ENCODE measurements around the gene SLC39A2. TPM values are rescaled to one million over a fixed set of nuclear protein-coding genes. Genes with fewer than 3 reads are reported as not detected.

Gene SLC39A2
- total RNA-seq, 2 experiments from 2014 or later: not detected

- ATAC-seq (peak; percentile 3), DNase-seq (no peak)
- no peaks in the 10 kb centered on the region for H3K36me3 Mint-ChIP-seq (ENCODE audit: low read depth)
- H3K9me3 Mint-ChIP-seq: no peaks in the 10 kb centered on the region
- ChIA-PET CTCF (interaction anchor here (0.6 to 4.8 kb wide), 59 partner anchors 10 to 638 kb away, joined by 3 to 73 read pairs (median 5); partner anchors contain the start of genes PARP2, RNASE2, RNASE4 and SLC39A2), POLR2A (interaction anchor here (0.5 to 2.1 kb wide), 4 partner anchors 10 to 676 kb away, joined by 3 to 7 read pairs (median 4); no protein-coding TSS in a partner anchor)
- H3K27me3 Mint-ChIP-seq: peaks cover 30% of the 10 kb centered on the region
- H3K27ac Mint-ChIP-seq: no peak overlapping the region
- H3K4me3 Mint-ChIP-seq: peak overlapping the region; percentile 79
- intact Hi-C loops (cut with micrococcal nuclease): loop anchor here (5.0 kb wide), 2 partner anchors 98 to 273 kb away; no protein-coding TSS in a partner anchor
- peaks cover 6% of the 10 kb centered on the region for H3K4me1 Mint-ChIP-seq (ENCODE audit: low read depth)
- TF ChIP-seq, protein P1, sequence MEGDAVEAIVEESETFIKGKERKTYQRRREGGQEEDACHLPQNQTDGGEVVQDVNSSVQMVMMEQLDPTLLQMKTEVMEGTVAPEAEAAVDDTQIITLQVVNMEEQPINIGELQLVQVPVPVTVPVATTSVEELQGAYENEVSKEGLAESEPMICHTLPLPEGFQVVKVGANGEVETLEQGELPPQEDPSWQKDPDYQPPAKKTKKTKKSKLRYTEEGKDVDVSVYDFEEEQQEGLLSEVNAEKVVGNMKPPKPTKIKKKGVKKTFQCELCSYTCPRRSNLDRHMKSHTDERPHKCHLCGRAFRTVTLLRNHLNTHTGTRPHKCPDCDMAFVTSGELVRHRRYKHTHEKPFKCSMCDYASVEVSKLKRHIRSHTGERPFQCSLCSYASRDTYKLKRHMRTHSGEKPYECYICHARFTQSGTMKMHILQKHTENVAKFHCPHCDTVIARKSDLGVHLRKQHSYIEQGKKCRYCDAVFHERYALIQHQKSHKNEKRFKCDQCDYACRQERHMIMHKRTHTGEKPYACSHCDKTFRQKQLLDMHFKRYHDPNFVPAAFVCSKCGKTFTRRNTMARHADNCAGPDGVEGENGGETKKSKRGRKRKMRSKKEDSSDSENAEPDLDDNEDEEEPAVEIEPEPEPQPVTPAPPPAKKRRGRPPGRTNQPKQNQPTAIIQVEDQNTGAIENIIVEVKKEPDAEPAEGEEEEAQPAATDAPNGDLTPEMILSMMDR (IDR thresholded peaks at IDR 0.05): no peak
Measured at GRCh38 chr14:20970647-20970982, 28.5 kb upstream of the SLC39A2 start.

GRCh38 chr14:20970983-20971704, 27.9 kb upstream of the SLC39A2 start:
- ATAC-seq (peak; percentile 94), DNase-seq (peak; percentile 86)
- Mint-ChIP-seq H3K9me3 (no peaks in the 10 kb centered on the region), H3K36me3 (ENCODE audit: low read depth) (no peaks in the 10 kb centered on the region), H3K4me3 (peak overlapping the region; percentile 79), H3K4me1 (ENCODE audit: low read depth) (peaks cover 6% of the 10 kb centered on the region), H3K27ac (peak overlapping the region; percentile 48), H3K27me3 (peaks cover 28% of the 10 kb centered on the region)
- intact Hi-C loops (cut with micrococcal nuclease): loop anchor here (1.0 to 5.0 kb wide), 3 partner anchors 99 to 274 kb away; no protein-coding TSS in a partner anchor
- ChIA-PET POLR2A (interaction anchor here (0.5 to 2.1 kb wide), 4 partner anchors 10 to 677 kb away, joined by 3 to 7 read pairs (median 4); no protein-coding TSS in a partner anchor), CTCF (interaction anchor here (0.6 to 4.8 kb wide), 67 partner anchors 9 to 639 kb away, joined by 3 to 73 read pairs (median 5); partner anchors contain the start of genes PARP2, RNASE2, RNASE4 and SLC39A2)
- TF ChIP-seq, protein P1 (IDR thresholded peaks at IDR 0.05): peak; percentile 95

- peak overlapping the region; percentile 79 for H3K4me3 Mint-ChIP-seq
- no peak overlapping the region for H3K27ac Mint-ChIP-seq
- ATAC-seq (no peak), DNase-seq (no peak)
- CTCF ChIA-PET: interaction anchor here (0.6 to 4.8 kb wide), 44 partner anchors 9 to 361 kb away, joined by 3 to 73 read pairs (median 7); partner anchors contain the start of genes RNASE2, SLC39A2 and TMEM253
- H3K27me3 Mint-ChIP-seq: peaks cover 27% of the 10 kb centered on the region
- H3K4me1 Mint-ChIP-seq (ENCODE audit: low read depth): peaks cover 6% of the 10 kb centered on the region
- TF ChIP-seq, protein P1 (IDR thresholded peaks at IDR 0.05): no peak
- intact Hi-C loops (cut with micrococcal nuclease): loop anchor here (1.0 to 5.0 kb wide), 3 partner anchors 99 to 274 kb away; no protein-coding TSS in a partner anchor
- POLR2A ChIA-PET: interaction anchor here (0.6 to 2.1 kb wide), 3 partner anchors 11 to 28 kb away, joined by 3 to 7 read pairs (median 4); partner anchors contain the start of gene SLC39A2
- H3K9me3 Mint-ChIP-seq: no peaks in the 10 kb centered on the region
- no peaks in the 10 kb centered on the region for H3K36me3 Mint-ChIP-seq (ENCODE audit: low read depth)
Measured at GRCh38 chr14:20971705-20972021, 27.4 kb upstream of the SLC39A2 start.

GRCh38 chr14:20973501-20973900, 25.6 kb upstream of the SLC39A2 start:
- no peak for DNase-seq
- Mint-ChIP-seq H3K27ac (no peak overlapping the region), H3K27me3 (peaks cover 18% of the 10 kb centered on the region), H3K4me1 (ENCODE audit: low read depth) (peaks cover 6% of the 10 kb centered on the region), H3K36me3 (ENCODE audit: low read depth) (no peaks in the 10 kb centered on the region), H3K9me3 (no peaks in the 10 kb centered on the region), H3K4me3 (no peak overlapping the region)
- ChIA-PET POLR2A (interaction anchor here (1.0 kb wide), 1 partner anchor 22 kb away, joined by 3 read pairs; no protein-coding TSS in a partner anchor), CTCF (interaction anchor here (0.7 to 4.8 kb wide), 10 partner anchors 9 to 277 kb away, joined by 3 to 73 read pairs (median 14); no protein-coding TSS in a partner anchor)
- ATAC-seq: no peak
- intact Hi-C loops (cut with micrococcal nuclease): loop anchor here (5.0 kb wide), 2 partner anchors 101 to 276 kb away; no protein-coding TSS in a partner anchor
- TF ChIP-seq, protein P1 (IDR thresholded peaks at IDR 0.05): no peak

DNA sequence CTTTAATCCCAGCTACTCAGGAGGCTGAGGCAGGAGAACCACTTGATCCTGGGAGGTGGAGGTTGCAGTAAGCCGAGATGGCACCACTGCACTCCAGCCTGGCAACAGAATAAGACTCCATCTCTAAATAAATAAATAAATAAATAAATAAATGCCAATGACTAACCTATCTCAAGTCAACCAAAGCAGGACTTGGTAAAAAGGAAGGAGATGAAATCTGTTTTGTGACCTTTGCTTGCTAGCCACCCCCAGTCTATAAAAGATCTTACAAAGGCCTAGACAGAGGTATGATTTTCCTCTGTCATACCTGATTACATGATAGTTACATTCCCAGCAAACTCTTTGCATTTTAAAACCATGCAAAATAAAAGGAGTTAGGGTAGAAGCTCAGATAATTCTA, 22.8 kb upstream of the SLC39A2 start:
- ChIA-PET CTCF (no interaction called here), POLR2A (no interaction called here)
- no peak overlapping the region for H3K4me3 Mint-ChIP-seq
- no peaks in the 10 kb centered on the region for H3K4me1 Mint-ChIP-seq (ENCODE audit: low read depth)
- H3K27me3 Mint-ChIP-seq: peaks cover 20% of the 10 kb centered on the region
- no peak for ATAC-seq
- TF ChIP-seq, protein P1 (IDR thresholded peaks at IDR 0.05): no peak
- no peaks in the 10 kb centered on the region for H3K36me3 Mint-ChIP-seq (ENCODE audit: low read depth)
- no peak overlapping the region for H3K27ac Mint-ChIP-seq
- intact Hi-C loops (cut with micrococcal nuclease): no loop called here
- H3K9me3 Mint-ChIP-seq: no peaks in the 10 kb centered on the region
- no peak for DNase-seq
